Central memory CD8-positive, alpha-beta T cell (primary cell): Measurements from ENCODE around the gene KIAA0753.

Experiments used
- ATAC-seq: fragments of 150-1000 bp; cut with Tn5 transposase; replicated peaks from 2 replicates; pipeline ENCODE4 v1.10.0; 2022; ENCODE audit warnings: mild to moderate bottlenecking, moderate FRiP score, moderate number of reproducible peaks; ENCODE audit not compliant: poor library complexity, severe bottlenecking; ENCODE audit errors: extremely low read depth
- DNase-seq, 2 donors: peaks; one replicate each; pipeline ENCODE4 v3.0.0; 2021; ENCODE audit warnings: low spot score in 2 of 2
- H3K27ac Mint-ChIP-seq: one replicate; pipeline ENCODE4 v1.8.0; 2022; ENCODE audit warnings: low read depth, mild to moderate bottlenecking, moderate library complexity, mixed read lengths
- H3K27me3 Mint-ChIP-seq: one replicate; pipeline ENCODE4 v1.8.0; 2022; ENCODE audit warnings: mixed read lengths
- H3K36me3 Mint-ChIP-seq: one replicate; pipeline ENCODE4 v1.8.0; 2022; ENCODE audit warnings: mild to moderate bottlenecking, moderate library complexity, mixed read lengths; ENCODE audit not compliant: insufficient read depth
- H3K4me1 Mint-ChIP-seq: one replicate; pipeline ENCODE4 v1.8.0; 2022; ENCODE audit warnings: mixed read lengths
- H3K4me3 Mint-ChIP-seq: one replicate; pipeline ENCODE4 v1.8.0; 2022; ENCODE audit warnings: mild to moderate bottlenecking, moderate library complexity, mixed read lengths
- H3K9me3 Mint-ChIP-seq: one replicate; pipeline ENCODE4 v1.8.0; 2022; ENCODE audit warnings: mixed read lengths

KIAA0753 gene

GRCh38 chr17:6633263-6633662, 7.2 kb downstream of the KIAA0753 start:
- H3K27ac Mint-ChIP-seq = no peak overlapping the region
- H3K36me3 Mint-ChIP-seq = peaks cover 27% of the 10 kb centered on the region
- no peaks in the 10 kb centered on the region for H3K27me3 Mint-ChIP-seq
- no peak for ATAC-seq
- H3K9me3 Mint-ChIP-seq = no peaks in the 10 kb centered on the region
- H3K4me1 Mint-ChIP-seq = peaks cover 31% of the 10 kb centered on the region
- no peak for DNase-seq
- no peak overlapping the region for H3K4me3 Mint-ChIP-seq

GRCh38 chr17:6632530-6632929, 8.0 kb downstream of the KIAA0753 start:
- H3K36me3 Mint-ChIP-seq = peaks cover 31% of the 10 kb centered on the region
- no peak overlapping the region for H3K4me3 Mint-ChIP-seq
- DNase-seq (no peak), ATAC-seq (no peak)
- no peaks in the 10 kb centered on the region for H3K27me3 Mint-ChIP-seq
- H3K4me1 Mint-ChIP-seq = peaks cover 25% of the 10 kb centered on the region
- H3K27ac Mint-ChIP-seq = peak overlapping the region; percentile 67
- H3K9me3 Mint-ChIP-seq = no peaks in the 10 kb centered on the region

- peak overlapping the region; percentile 1 for H3K27ac Mint-ChIP-seq
- H3K4me3 Mint-ChIP-seq = no peak overlapping the region
- no peaks in the 10 kb centered on the region for H3K27me3 Mint-ChIP-seq
- DNase-seq (no peak), ATAC-seq (no peak)
- peaks cover 36% of the 10 kb centered on the region for H3K36me3 Mint-ChIP-seq
- H3K9me3 Mint-ChIP-seq = no peaks in the 10 kb centered on the region
- peaks cover 24% of the 10 kb centered on the region for H3K4me1 Mint-ChIP-seq
These were observed 10.1 kb downstream of the KIAA0753 start for GRCh38 chr17:6630390-6630789.

- Mint-ChIP-seq H3K4me1 (peaks cover 24% of the 10 kb centered on the region), H3K27ac (no peak overlapping the region), H3K36me3 (peaks cover 18% of the 10 kb centered on the region), H3K27me3 (no peaks in the 10 kb centered on the region), H3K4me3 (no peak overlapping the region), H3K9me3 (no peaks in the 10 kb centered on the region)
- no peak for DNase-seq
- ATAC-seq = no peak
These were observed 13.5 kb downstream of the KIAA0753 start for GRCh38 chr17:6627019-6627418.

- Mint-ChIP-seq H3K4me1 (peaks cover 24% of the 10 kb centered on the region), H3K27me3 (no peaks in the 10 kb centered on the region), H3K4me3 (no peak overlapping the region), H3K27ac (no peak overlapping the region), H3K36me3 (peaks cover 16% of the 10 kb centered on the region), H3K9me3 (no peaks in the 10 kb centered on the region)
- no peak for DNase-seq
- no peak for ATAC-seq
These were observed 13.9 kb downstream of the KIAA0753 start for GRCh38 chr17:6626616-6627015.

- Mint-ChIP-seq H3K4me3 (no peak overlapping the region), H3K27ac (no peak overlapping the region), H3K36me3 (peaks cover 19% of the 10 kb centered on the region), H3K4me1 (peaks cover 12% of the 10 kb centered on the region), H3K27me3 (no peaks in the 10 kb centered on the region), H3K9me3 (no peaks in the 10 kb centered on the region)
- DNase-seq (no peak), ATAC-seq (no peak)
These were observed 16.6 kb downstream of the KIAA0753 start for GRCh38 chr17:6623941-6624340.

- ATAC-seq (no peak), DNase-seq (no peak)
- Mint-ChIP-seq H3K27ac (no peak overlapping the region), H3K27me3 (no peaks in the 10 kb centered on the region), H3K36me3 (peaks cover 27% of the 10 kb centered on the region), H3K4me3 (no peak overlapping the region), H3K4me1 (peaks cover 11% of the 10 kb centered on the region), H3K9me3 (no peaks in the 10 kb centered on the region)
These were observed 29.3 kb downstream of the KIAA0753 start for GRCh38 chr17:6611231-6611630.

- DNase-seq (no peak), ATAC-seq (no peak)
- Mint-ChIP-seq H3K36me3 (peaks cover 35% of the 10 kb centered on the region), H3K27ac (no peak overlapping the region), H3K9me3 (no peaks in the 10 kb centered on the region), H3K27me3 (no peaks in the 10 kb centered on the region), H3K4me1 (peaks cover 11% of the 10 kb centered on the region), H3K4me3 (no peak overlapping the region)
These were observed 30.5 kb downstream of the KIAA0753 start for GRCh38 chr17:6610011-6610410.

GRCh38 chr17:6608321-6608720, 32.2 kb downstream of the KIAA0753 start:
- Mint-ChIP-seq H3K4me1 (no peaks in the 10 kb centered on the region), H3K27me3 (no peaks in the 10 kb centered on the region), H3K27ac (no peak overlapping the region), H3K4me3 (no peak overlapping the region), H3K9me3 (no peaks in the 10 kb centered on the region), H3K36me3 (peaks cover 49% of the 10 kb centered on the region)
- ATAC-seq (no peak), DNase-seq (no peak)

GRCh38 chr17:6605142-6605541, 35.4 kb downstream of the KIAA0753 start:
- no peak for DNase-seq
- no peak for ATAC-seq
- H3K27me3 Mint-ChIP-seq = no peaks in the 10 kb centered on the region
- H3K4me1 Mint-ChIP-seq = no peaks in the 10 kb centered on the region
- no peaks in the 10 kb centered on the region for H3K9me3 Mint-ChIP-seq
- H3K4me3 Mint-ChIP-seq = no peak overlapping the region
- H3K36me3 Mint-ChIP-seq = peaks cover 43% of the 10 kb centered on the region
- no peak overlapping the region for H3K27ac Mint-ChIP-seq

- peaks cover 42% of the 10 kb centered on the region for H3K36me3 Mint-ChIP-seq
- H3K4me3 Mint-ChIP-seq = no peak overlapping the region
- no peak for ATAC-seq
- H3K27ac Mint-ChIP-seq = no peak overlapping the region
- H3K9me3 Mint-ChIP-seq = no peaks in the 10 kb centered on the region
- no peak for DNase-seq
- H3K4me1 Mint-ChIP-seq = no peaks in the 10 kb centered on the region
- no peaks in the 10 kb centered on the region for H3K27me3 Mint-ChIP-seq
These were observed 36.7 kb downstream of the KIAA0753 start for GRCh38 chr17:6603744-6604325.

- no peak overlapping the region for H3K4me3 Mint-ChIP-seq
- DNase-seq (no peak), ATAC-seq (no peak)
- peaks cover 37% of the 10 kb centered on the region for H3K36me3 Mint-ChIP-seq
- no peaks in the 10 kb centered on the region for H3K27me3 Mint-ChIP-seq
- no peak overlapping the region for H3K27ac Mint-ChIP-seq
- no peaks in the 10 kb centered on the region for H3K4me1 Mint-ChIP-seq
- H3K9me3 Mint-ChIP-seq = no peaks in the 10 kb centered on the region
These were observed 38.4 kb downstream of the KIAA0753 start for GRCh38 chr17:6602141-6602540.

- H3K27me3 Mint-ChIP-seq = no peaks in the 10 kb centered on the region
- H3K27ac Mint-ChIP-seq = no peak overlapping the region
- ATAC-seq (no peak), DNase-seq (no peak)
- H3K9me3 Mint-ChIP-seq = no peaks in the 10 kb centered on the region
- peaks cover 34% of the 10 kb centered on the region for H3K36me3 Mint-ChIP-seq
- H3K4me1 Mint-ChIP-seq = no peaks in the 10 kb centered on the region
- no peak overlapping the region for H3K4me3 Mint-ChIP-seq
These were observed 41.1 kb downstream of the KIAA0753 start for GRCh38 chr17:6599364-6599763.

- H3K4me1 Mint-ChIP-seq = no peaks in the 10 kb centered on the region
- no peak overlapping the region for H3K27ac Mint-ChIP-seq
- DNase-seq (no peak), ATAC-seq (no peak)
- no peak overlapping the region for H3K4me3 Mint-ChIP-seq
- peaks cover 33% of the 10 kb centered on the region for H3K36me3 Mint-ChIP-seq
- no peaks in the 10 kb centered on the region for H3K9me3 Mint-ChIP-seq
- no peaks in the 10 kb centered on the region for H3K27me3 Mint-ChIP-seq
These were observed 42.8 kb downstream of the KIAA0753 start for GRCh38 chr17:6597727-6598126.
